HuH-7 (cell line): ENCODE data around the gene LINC00237.

Source experiments
- DNase-seq: peaks from one replicate; pipeline ENCODE4 v3.0.0; 2011; ENCODE audit warnings: low spot score

The LINC00237 gene

GRCh38 chr20:21125072-21125848 lies 19.1 kb upstream of the LINC00237 start:
- peak; percentile 89 for DNase-seq

DNA sequence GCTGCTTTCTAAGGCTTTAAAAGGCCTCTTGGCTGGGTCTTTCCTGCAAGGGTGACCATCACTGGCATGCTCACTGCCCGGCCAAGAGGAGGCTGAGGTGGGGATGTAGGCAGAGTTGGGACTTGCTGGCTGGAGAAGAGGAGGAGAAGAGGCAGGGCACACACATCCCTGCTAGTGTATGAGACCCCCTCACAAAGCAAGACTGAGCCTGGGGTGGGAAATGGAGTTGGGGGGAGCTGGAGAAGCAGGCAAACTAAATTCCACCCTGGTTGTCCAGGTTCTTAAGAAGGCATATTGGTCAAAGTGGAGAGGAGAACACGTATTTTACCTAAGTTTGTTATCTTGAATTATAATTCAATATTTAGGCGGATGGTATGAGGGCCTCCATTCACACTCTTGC lies 18.0 kb upstream of the LINC00237 start:
- no peak for DNase-seq

DNA sequence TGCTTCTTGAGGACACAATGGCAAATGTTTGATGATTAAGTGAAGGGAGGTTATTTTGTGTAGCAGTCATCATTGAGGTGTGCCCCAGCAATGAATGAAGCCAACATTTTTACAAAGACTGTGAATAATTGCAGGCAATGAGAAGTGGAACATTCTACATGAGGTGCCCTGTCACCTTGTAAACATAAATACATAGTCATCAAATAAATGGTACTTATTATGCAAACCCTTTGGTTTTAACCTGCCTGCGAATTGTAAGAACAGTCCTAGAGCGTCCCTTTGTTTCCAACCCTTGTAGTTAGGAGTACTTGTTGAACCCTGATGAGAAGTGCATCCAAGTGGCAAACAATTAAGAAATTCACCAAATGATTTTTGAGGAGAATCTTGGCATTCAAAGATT lies 12.6 kb upstream of the LINC00237 start:
- no peak for DNase-seq

GRCh38 chr20:21118138-21118537 lies 12.0 kb upstream of the LINC00237 start:
- DNase-seq = no peak

GRCh38 chr20:21117521-21117920 lies 11.4 kb upstream of the LINC00237 start:
- no peak for DNase-seq

DNA sequence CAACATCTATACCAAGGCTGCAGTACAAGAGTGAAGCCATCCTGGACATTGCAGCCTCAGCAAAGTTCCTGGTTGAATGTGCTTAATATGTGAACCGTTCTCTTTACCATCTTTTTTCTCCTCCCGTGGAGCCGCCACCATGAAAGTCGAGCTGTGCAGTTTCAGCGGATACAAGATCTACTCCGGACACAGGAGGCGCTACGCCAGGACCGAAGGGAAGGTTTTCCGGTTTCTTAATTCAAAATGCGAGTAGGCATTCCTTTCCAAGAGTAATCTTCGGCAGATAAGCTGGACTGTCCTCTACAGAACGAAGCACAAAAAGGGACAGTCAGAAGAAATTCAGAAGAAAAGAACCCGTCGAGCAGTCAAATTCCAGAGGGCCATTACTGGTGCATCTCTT lies 8.4 kb upstream of the LINC00237 start:
- DNase-seq = no peak

- DNase-seq = no peak
Measured at GRCh38 chr20:21113697-21114096, 7.5 kb upstream of the LINC00237 start.

DNA sequence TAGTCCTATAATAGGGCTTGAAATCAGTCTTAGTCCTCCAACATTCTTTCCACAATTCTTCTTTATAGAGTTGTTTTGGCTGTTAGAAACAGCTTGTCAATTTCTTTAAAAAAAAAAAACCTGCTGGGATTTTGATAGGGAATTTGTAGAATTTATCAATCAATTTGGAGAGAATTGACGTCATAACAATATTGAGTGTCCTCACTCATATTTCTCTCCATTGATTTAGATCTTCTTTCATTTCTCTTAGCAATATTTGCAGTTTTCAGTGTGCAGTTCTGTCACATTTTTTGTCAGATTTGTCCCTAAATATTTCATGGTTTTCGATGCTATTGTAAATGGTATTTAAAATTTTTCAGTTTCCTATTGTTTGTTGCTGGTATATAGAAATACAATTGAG lies 5.3 kb upstream of the LINC00237 start:
- DNase-seq = no peak

DNA sequence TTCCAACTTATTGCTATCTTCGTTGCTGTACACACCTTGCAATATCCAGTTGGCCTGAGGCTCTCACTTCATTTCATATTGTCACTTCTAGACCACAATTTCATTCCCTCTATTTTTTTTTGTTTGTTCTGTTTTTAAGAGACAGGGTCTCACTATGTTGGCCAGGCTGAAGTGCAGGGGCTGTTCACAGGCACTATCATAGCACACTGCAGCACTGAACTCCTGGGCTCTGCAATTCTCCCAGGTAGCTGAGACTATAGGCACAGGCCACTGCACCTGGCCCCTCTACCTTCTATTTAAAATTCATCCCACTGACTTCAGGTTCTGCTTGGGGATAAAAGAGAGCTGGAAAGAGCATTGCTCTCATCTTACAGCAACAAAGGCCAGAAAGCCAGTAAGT lies 4.7 kb upstream of the LINC00237 start:
- no peak for DNase-seq

GRCh38 chr20:21109144-21109543 lies 3.0 kb upstream of the LINC00237 start:
- DNase-seq = no peak

GRCh38 chr20:21105429-21106170 lies 558 bp downstream of the LINC00237 start:
- no peak for DNase-seq

DNA sequence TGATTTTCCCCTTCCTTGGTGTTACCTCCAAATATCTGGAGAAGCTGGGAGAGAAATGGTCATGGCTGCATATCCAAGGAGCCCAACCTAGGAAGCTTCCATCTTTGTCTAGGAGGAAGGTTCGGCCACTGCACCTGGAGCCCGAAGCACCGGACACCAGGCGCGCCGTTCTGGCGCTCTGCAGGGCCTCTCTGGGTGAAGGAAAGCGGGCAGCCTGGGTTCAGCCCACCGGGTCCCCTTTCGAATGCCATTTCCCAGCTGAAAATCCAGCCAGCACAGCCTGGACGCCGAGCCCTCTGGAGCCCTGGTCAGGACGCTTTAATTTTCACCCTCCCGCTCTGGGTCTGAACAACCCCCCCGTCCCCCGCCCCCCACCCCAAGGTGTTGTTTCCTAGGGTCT lies 1.2 kb downstream of the LINC00237 start:
- no peak for DNase-seq

GRCh38 chr20:21104466-21104761 lies 1.7 kb downstream of the LINC00237 start:
- DNase-seq = no peak

GRCh38 chr20:21103582-21104465 lies 2.3 kb downstream of the LINC00237 start:
- no peak for DNase-seq

DNA sequence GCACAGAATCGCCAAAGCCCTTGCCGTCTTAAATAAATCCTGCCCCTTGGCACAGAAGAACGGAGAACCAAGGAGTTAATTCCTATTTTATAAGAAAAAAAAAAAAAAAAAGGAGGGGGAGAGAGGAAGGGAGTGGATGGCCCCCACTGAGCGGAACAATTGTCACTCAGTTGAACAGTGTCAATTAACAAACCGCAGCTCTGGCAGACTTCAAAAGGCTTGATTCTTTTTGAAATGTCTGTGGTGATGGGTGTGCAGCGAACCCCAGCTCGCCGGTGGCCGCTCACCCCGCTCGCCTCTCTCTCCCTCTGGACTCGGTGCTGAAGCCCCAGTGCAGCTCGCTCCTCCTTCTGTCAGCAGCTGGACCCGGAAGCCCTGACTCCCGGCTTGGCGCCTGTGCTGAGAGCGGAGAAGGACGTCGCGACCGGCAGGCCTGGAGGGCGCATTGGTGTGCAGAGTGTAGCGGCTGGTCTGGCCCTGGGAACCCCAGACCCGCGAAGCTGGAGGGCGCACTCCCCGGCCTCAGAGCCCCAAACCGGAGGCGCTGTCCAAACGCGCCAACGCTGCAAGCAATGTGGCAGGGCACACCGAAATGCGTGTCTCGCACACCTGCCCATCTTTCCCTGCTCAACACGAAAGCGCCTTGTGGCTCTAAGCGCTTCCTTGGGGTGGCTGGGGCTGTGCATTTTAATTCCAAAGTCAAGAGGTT lies 3.4 kb downstream of the LINC00237 start:
- DNase-seq = no peak

GRCh38 chr20:21101932-21102575 lies 4.1 kb downstream of the LINC00237 start:
- no peak for DNase-seq

DNA sequence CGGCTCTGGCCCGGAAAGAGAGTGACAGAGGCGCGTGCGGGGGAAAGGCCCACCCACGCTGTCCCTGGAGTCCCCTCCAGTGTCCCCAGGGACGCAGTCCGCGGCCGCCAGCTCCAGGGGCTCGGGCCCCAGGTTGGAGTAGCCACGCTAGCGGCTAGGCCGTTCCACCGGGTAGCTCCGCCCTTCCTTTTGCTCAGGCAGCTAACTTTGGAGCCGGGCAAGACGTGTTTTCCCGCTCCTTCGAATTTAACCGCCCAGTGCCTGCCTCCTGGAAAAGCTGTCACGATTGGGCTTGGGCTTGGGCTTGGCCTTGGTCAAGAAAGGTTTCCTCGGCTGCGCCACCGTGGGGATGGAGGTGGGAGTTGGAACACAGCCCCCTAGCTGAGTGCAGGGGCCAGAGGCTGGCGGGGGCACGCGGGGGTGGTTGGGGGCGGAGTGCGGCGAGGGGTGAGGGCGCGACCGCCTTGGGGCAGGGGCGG lies 4.7 kb downstream of the LINC00237 start:
- DNase-seq = no peak

DNA sequence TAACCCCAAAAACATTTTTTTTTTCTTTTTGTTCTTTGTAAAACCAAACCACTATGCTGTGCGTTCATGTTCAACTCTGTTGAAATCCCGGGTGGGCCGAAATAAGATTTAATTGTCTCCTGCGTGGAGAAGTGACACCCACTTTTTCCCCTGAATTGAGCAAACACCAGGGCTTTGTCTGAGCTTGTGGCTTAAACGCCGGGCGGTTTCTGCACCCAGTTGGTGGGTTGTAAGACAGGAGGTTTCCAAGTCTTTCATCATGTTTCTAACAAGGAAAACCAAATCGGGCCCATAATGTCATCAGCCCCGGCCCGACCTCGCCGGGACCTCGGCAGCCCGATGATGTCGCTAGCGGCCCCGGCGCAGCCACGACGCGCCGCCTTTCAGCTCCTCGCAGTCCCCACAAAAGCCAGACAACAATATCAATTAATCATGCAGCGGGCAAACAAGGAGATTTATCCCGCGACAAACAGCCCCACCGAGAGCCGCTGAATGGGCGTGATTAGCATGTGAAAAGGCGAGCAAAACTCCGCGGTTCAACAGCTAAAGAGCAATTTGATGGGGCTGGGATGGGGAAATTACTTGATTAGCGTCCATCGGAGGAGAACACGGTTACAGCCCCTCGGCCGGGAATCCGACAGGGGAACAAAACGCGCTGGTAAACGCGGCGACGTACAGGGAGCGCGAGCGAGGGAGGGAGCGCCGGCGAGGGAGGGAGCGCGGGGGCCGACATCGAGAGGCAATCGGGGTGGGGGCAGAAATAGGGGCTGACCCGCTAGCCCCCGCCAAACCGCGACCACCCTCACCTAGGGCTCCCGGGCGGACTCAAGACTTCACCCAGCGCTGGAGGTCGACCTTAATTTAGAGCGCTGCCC lies 5.3 kb downstream of the LINC00237 start:
- DNase-seq = no peak

DNA sequence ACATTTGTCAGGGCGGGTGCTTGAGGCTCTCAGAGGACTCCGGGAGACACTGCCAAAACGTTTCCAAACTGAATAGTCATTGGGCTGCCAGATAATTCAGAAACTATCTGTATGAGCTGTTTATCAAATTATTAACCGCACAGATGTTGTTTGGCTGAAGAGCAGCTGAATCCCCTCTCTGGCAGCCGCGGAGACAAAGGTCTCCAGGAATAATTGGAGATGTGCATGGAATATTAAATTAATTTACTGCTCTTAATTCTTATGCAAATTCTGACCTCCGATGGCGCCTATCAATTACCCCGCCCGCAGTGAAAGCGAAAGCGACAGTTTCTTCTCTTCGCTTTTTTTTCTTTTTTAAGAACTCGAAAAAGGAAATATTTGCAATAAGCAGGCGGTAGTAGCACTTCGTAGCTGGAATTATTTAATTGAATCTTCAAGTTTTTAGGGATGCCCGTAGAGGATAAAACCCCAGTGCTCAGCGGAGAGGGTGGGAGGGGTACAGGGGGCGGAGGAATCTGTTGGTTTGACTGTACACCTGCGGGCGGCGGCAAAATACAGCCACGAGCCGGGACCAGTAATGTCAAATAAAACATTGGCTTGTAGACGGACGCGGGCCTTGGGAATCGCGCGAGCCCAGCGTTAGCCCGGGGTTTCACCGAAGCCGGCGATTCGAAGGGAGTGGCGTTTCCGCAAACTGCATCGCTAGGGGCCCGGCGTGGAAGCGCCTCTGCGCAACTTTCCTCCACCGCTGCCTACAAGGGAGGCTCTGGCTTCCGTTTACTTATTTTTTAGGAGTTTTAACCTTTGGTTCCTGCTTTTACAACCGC lies 6.2 kb downstream of the LINC00237 start:
- peak; percentile 71 for DNase-seq
